ENCODE data around the gene SLC2A9.

DNA sequence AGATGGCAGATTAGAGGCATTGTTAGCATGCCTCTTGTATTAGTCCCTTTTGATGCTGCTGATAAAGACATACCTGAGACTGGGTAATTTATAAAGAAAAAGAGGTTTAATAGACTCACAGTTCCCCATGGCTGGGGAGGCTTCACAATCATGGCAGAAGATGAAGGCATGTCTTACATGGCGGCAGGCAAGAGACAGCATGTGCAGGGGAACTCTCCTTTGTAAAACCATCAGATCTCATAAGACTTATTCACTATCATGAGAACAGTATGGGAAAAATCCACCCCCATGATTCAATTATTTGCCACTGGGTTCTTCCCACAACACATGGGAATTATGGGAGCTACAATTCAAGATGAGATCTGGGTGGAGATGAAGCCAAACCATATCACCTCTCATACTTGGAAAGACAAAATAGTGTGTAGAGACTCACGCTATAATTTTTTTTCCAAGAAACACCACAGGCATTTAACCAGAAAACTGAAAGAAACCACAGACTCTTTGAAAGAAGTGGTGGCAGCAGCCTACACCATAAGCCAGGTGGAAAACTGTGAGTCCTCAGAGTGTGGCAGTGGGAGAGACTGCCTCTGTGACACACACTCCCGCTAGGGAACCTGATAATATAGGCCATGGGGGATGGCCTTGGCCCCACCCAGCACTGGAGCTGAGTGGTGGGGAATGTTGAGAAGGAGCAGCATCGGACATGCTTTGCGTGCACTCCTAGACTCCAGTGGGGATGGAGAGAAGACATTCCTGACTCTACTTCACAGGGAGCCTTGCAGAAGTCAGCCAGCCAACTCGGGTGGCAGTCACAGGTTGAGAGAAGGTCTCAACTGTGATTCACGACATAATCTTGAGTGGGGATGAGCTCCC lies 51.5 kb downstream of the SLC2A9 start:
- TF ChIP-seq, protein P1, sequence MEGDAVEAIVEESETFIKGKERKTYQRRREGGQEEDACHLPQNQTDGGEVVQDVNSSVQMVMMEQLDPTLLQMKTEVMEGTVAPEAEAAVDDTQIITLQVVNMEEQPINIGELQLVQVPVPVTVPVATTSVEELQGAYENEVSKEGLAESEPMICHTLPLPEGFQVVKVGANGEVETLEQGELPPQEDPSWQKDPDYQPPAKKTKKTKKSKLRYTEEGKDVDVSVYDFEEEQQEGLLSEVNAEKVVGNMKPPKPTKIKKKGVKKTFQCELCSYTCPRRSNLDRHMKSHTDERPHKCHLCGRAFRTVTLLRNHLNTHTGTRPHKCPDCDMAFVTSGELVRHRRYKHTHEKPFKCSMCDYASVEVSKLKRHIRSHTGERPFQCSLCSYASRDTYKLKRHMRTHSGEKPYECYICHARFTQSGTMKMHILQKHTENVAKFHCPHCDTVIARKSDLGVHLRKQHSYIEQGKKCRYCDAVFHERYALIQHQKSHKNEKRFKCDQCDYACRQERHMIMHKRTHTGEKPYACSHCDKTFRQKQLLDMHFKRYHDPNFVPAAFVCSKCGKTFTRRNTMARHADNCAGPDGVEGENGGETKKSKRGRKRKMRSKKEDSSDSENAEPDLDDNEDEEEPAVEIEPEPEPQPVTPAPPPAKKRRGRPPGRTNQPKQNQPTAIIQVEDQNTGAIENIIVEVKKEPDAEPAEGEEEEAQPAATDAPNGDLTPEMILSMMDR (IDR thresholded peaks at IDR 0.05; ENCODE audit: extremely low read depth in 1 of 2, insufficient read depth in 1 of 2, low read depth in 1 of 2, low read length in 2 of 2), result no peak
- TF ChIP-seq POLR2AphosphoS5 (IDR thresholded peaks at IDR 0.05; ENCODE audit: insufficient read depth, low read depth, low read length), result no peak
- no peak for TF ChIP-seq POLR2A (IDR thresholded peaks at IDR 0.05; ENCODE audit: low read depth, low read length)
- TF ChIP-seq JUN (IDR thresholded peaks at IDR 0.05; ENCODE audit: borderline replicate concordance, insufficient read depth, insufficient read length, low read depth), result no peak
- TF ChIP-seq MYC (IDR thresholded peaks at IDR 0.05; ENCODE audit: low read depth, low read length), result no peak
- no peak for TF ChIP-seq EZH2 (IDR thresholded peaks at IDR 0.05; ENCODE audit: borderline replicate concordance, low read depth, low read length, severe bottlenecking)
- TF ChIP-seq, protein P2, sequence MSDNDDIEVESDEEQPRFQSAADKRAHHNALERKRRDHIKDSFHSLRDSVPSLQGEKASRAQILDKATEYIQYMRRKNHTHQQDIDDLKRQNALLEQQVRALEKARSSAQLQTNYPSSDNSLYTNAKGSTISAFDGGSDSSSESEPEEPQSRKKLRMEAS (IDR thresholded peaks at IDR 0.05; ENCODE audit: insufficient read depth, insufficient read length), result no peak
- TF ChIP-seq GATA2 (IDR thresholded peaks at IDR 0.05; ENCODE audit: insufficient read depth, insufficient read length, low read depth, low read length), result no peak
- no peak for TF ChIP-seq FOS (IDR thresholded peaks at IDR 0.05; ENCODE audit: borderline replicate concordance, insufficient read depth, low read length)
